ENCODE measurements around the gene GNL3. TPM values are rescaled to one million over a fixed set of nuclear protein-coding genes. Genes with fewer than 3 reads are reported as not detected.

GNL3 gene
- total and polyA plus RNA-seq, 2 of the 8 experiments (the other 6 are each of a cell fraction or from before 2014, with no cell fraction given) = 45.5 to 184 TPM

GRCh38 chr3:52714335-52715302 lies 28.8 kb downstream of the GNL3 start (continued):
- TF ChIP-seq MAFK (IDR thresholded peaks at IDR 0.05; ENCODE audit: low read depth, low read length) (no peak), EGR1 (IDR thresholded peaks at IDR 0.05; ENCODE audit: borderline replicate concordance, low read depth, low read length) (no peak), RAD21 (IDR thresholded peaks at IDR 0.05 in 1 of 2, conservative IDR thresholded peaks at IDR 0.05 in 1 of 2; ENCODE audit: low read depth in 2 of 2, low read length in 2 of 2) (no peak), E2F6 (IDR thresholded peaks at IDR 0.05) (peak; percentile 17; the same call in 1 of the 2 replicates), SP4 (IDR thresholded peaks at IDR 0.05; ENCODE audit: low read length) (0 out of 2 replicates have a peak, but pooled peaks have one; percentile 22)

Data from H1 (cell line).